ENCODE results near the gene SYT2. TPM values are rescaled to one million over a fixed set of nuclear protein-coding genes. Genes with fewer than 3 reads are reported as not detected.

SYT2 gene
- total RNA-seq, 1 experiment from 2014 or later, result not detected

GRCh38 chr1:202662081-202662480 lies 48.2 kb downstream of the SYT2 start:
- intact Hi-C loops (cut with micrococcal nuclease), result no loop called here
- CTCF ChIA-PET, result no interaction called here
- no peaks in the 10 kb centered on the region for H3K4me1 ChIP-seq (ENCODE audit: insufficient read depth, low read length)

GRCh38 chr1:202661136-202661845 lies 49.0 kb downstream of the SYT2 start:
- Histone ChIP-seq H3K9me3 (ENCODE audit: low read length) (no peaks in the 10 kb centered on the region), H3K4me3 (ENCODE audit: low read length) (no peak overlapping the region), H3K79me2 (ENCODE audit: low read length) (no peaks in the 10 kb centered on the region), H3K36me3 (ENCODE audit: low read depth, low read length) (no peaks in the 10 kb centered on the region), H3K4me1 (ENCODE audit: insufficient read depth, low read length) (no peaks in the 10 kb centered on the region), H3K4me2 (ENCODE audit: low read length) (no peak overlapping the region), H3F3A (ENCODE audit: low read length, unreplicated experiment) (no peaks in the 10 kb centered on the region), H2AFZ (ENCODE audit: low read length) (no peak overlapping the region), H3K27me3 (ENCODE audit: low read length) (no peaks in the 10 kb centered on the region), H3K27ac (ENCODE audit: low read length) (no peak overlapping the region), H3K9me2 (replicated peaks; ENCODE audit: low read length) (no peaks in the 10 kb centered on the region), H4K20me1 (ENCODE audit: low read length) (no peaks in the 10 kb centered on the region), H3K9ac (ENCODE audit: low read length) (no peak overlapping the region)
- no TSS peak for BruUV-seq (replicated peaks)
- peak; percentile 30 for DNase-seq
- intact Hi-C loops (cut with micrococcal nuclease), result no loop called here
- ChIA-PET POLR2A (ENCODE audit: unreplicated experiment) (interaction anchor here (0.5 kb wide), 1 partner anchor 39 kb away, joined by 3 read pairs; no protein-coding TSS in a partner anchor), CTCF (no interaction called here)
- TF ChIP-seq CTCF (conservative IDR thresholded peaks at IDR 0.05; ENCODE audit: low read depth, low read length), result peak; percentile 41
- TF ChIP-seq EZH2 (IDR thresholded peaks at IDR 0.05; ENCODE audit: low read length, unreplicated experiment), result no peak
- peak; percentile 46; the same call in 1 of the 2 replicates for ATAC-seq

More at GRCh38 chr1:202662081-202662480, 48.2 kb downstream of the SYT2 start:
- no peak overlapping the region for H3K4me2 ChIP-seq (ENCODE audit: low read length)
- POLR2A ChIA-PET (ENCODE audit: unreplicated experiment), result no interaction called here
- no peaks in the 10 kb centered on the region for H3F3A ChIP-seq (ENCODE audit: low read length, unreplicated experiment)
- no peak overlapping the region for H3K9ac ChIP-seq (ENCODE audit: low read length)
- no TSS peak for BruUV-seq (replicated peaks)
- H3K27ac ChIP-seq (ENCODE audit: low read length), result no peak overlapping the region
- no peaks in the 10 kb centered on the region for H3K79me2 ChIP-seq (ENCODE audit: low read length)
- H3K27me3 ChIP-seq (ENCODE audit: low read length), result no peaks in the 10 kb centered on the region
- DNase-seq, result no peak
- no peak overlapping the region for H2AFZ ChIP-seq (ENCODE audit: low read length)
- H3K9me2 ChIP-seq (replicated peaks; ENCODE audit: low read length), result no peaks in the 10 kb centered on the region
- ATAC-seq, result no peak
- H4K20me1 ChIP-seq (ENCODE audit: low read length), result no peaks in the 10 kb centered on the region
- no peaks in the 10 kb centered on the region for H3K36me3 ChIP-seq (ENCODE audit: low read depth, low read length)
- TF ChIP-seq CTCF (conservative IDR thresholded peaks at IDR 0.05; ENCODE audit: low read depth, low read length) (no peak), EZH2 (IDR thresholded peaks at IDR 0.05; ENCODE audit: low read length, unreplicated experiment) (no peak), EZH2phosphoT487 (IDR thresholded peaks at IDR 0.05; ENCODE audit: borderline replicate concordance, low read length) (no peak)
- H3K9me3 ChIP-seq (ENCODE audit: low read length), result no peaks in the 10 kb centered on the region
- no peak overlapping the region for H3K4me3 ChIP-seq (ENCODE audit: low read length)

GRCh38 chr1:202659974-202660373 lies 50.3 kb downstream of the SYT2 start:
- Histone ChIP-seq H4K20me1 (ENCODE audit: low read length) (no peaks in the 10 kb centered on the region), H3K79me2 (ENCODE audit: low read length) (no peaks in the 10 kb centered on the region), H3K4me2 (ENCODE audit: low read length) (no peak overlapping the region), H2AFZ (ENCODE audit: low read length) (no peak overlapping the region), H3K4me1 (ENCODE audit: insufficient read depth, low read length) (no peaks in the 10 kb centered on the region), H3K9me3 (ENCODE audit: low read length) (no peaks in the 10 kb centered on the region), H3K27ac (ENCODE audit: low read length) (no peak overlapping the region), H3K27me3 (ENCODE audit: low read length) (no peaks in the 10 kb centered on the region), H3F3A (ENCODE audit: low read length, unreplicated experiment) (no peaks in the 10 kb centered on the region), H3K9me2 (replicated peaks; ENCODE audit: low read length) (no peaks in the 10 kb centered on the region), H3K36me3 (ENCODE audit: low read depth, low read length) (no peaks in the 10 kb centered on the region), H3K4me3 (ENCODE audit: low read length) (no peak overlapping the region), H3K9ac (ENCODE audit: low read length) (no peak overlapping the region)
- CTCF ChIA-PET, result interaction anchor here (1.5 kb wide), 1 partner anchor 60 kb away, joined by 10 read pairs; no protein-coding TSS in a partner anchor
- peak; percentile 43; the same call in 1 of the 2 replicates for ATAC-seq
- DNase-seq, result no peak
- POLR2A ChIA-PET (ENCODE audit: unreplicated experiment), result no interaction called here
- TF ChIP-seq EZH2phosphoT487 (IDR thresholded peaks at IDR 0.05; ENCODE audit: borderline replicate concordance, low read length), result no peak
- TF ChIP-seq CTCF (conservative IDR thresholded peaks at IDR 0.05; ENCODE audit: low read depth, low read length), result no peak
- no peak for TF ChIP-seq EZH2 (IDR thresholded peaks at IDR 0.05; ENCODE audit: low read length, unreplicated experiment)
- intact Hi-C loops (cut with micrococcal nuclease), result no loop called here
- no TSS peak for BruUV-seq (replicated peaks)

All from PC-3 (cell line).